Measurements from ENCODE around the gene MCFD2.

The MCFD2 gene

GRCh38 chr2:46878240-46878877 is 37.2 kb downstream of the MCFD2 start:
- Histone ChIP-seq H2AFZ (ENCODE audit: low read length) (no peak overlapping the region), H3K27ac (ENCODE audit: low read length) (no peak overlapping the region), H3K9me2 (replicated peaks; ENCODE audit: insufficient read depth, low read length) (no peaks in the 10 kb centered on the region), H3K36me3 (replicated peaks; ENCODE audit: insufficient read depth, low read length) (no peaks in the 10 kb centered on the region), H3K9me3 (replicated peaks; ENCODE audit: insufficient read depth, low read length) (no peaks in the 10 kb centered on the region), H3K4me1 (ENCODE audit: low read length) (peaks cover 10% of the 10 kb centered on the region), H3K79me2 (ENCODE audit: low read length) (no peaks in the 10 kb centered on the region), H3K4me3 (ENCODE audit: low read length) (no peak overlapping the region), H3F3A (ENCODE audit: insufficient read depth, low read length) (peaks cover 15% of the 10 kb centered on the region), H3K27me3 (replicated peaks; ENCODE audit: insufficient read depth, low read length) (peaks cover 77% of the 10 kb centered on the region), H3K9ac (ENCODE audit: low read length) (no peak overlapping the region), H3K4me2 (ENCODE audit: low read depth, low read length) (no peak overlapping the region), H4K20me1 (ENCODE audit: insufficient read depth, low read length) (peaks cover 12% of the 10 kb centered on the region)
- no peak for TF ChIP-seq CTCF (IDR thresholded peaks at IDR 0.05; ENCODE audit: low read length)
- no peak for TF ChIP-seq EZH2 (optimal IDR thresholded peaks at IDR 0.05; ENCODE audit: low read depth, low read length)
- no peak for TF ChIP-seq EZH2phosphoT487 (IDR thresholded peaks at IDR 0.05; ENCODE audit: low read length)
- DNase-seq, result no peak

- no peak for DNase-seq
- H3K9me2 ChIP-seq (replicated peaks; ENCODE audit: insufficient read depth, low read length), result no peaks in the 10 kb centered on the region
- H3K27me3 ChIP-seq (replicated peaks; ENCODE audit: insufficient read depth, low read length), result peaks cover 77% of the 10 kb centered on the region
- H3K79me2 ChIP-seq (ENCODE audit: low read length), result no peaks in the 10 kb centered on the region
- H3K27ac ChIP-seq (ENCODE audit: low read length), result no peak overlapping the region
- peaks cover 10% of the 10 kb centered on the region for H3K4me1 ChIP-seq (ENCODE audit: low read length)
- peaks cover 12% of the 10 kb centered on the region for H4K20me1 ChIP-seq (ENCODE audit: insufficient read depth, low read length)
- H3K36me3 ChIP-seq (replicated peaks; ENCODE audit: insufficient read depth, low read length), result no peaks in the 10 kb centered on the region
- no peak overlapping the region for H2AFZ ChIP-seq (ENCODE audit: low read length)
- TF ChIP-seq EZH2phosphoT487 (IDR thresholded peaks at IDR 0.05; ENCODE audit: low read length), result no peak
- no peak for TF ChIP-seq EZH2 (optimal IDR thresholded peaks at IDR 0.05; ENCODE audit: low read depth, low read length)
- no peak for TF ChIP-seq CTCF (IDR thresholded peaks at IDR 0.05; ENCODE audit: low read length)
- H3K4me2 ChIP-seq (ENCODE audit: low read depth, low read length), result no peak overlapping the region
- H3K9me3 ChIP-seq (replicated peaks; ENCODE audit: insufficient read depth, low read length), result no peaks in the 10 kb centered on the region
- no peak overlapping the region for H3K9ac ChIP-seq (ENCODE audit: low read length)
- H3F3A ChIP-seq (ENCODE audit: insufficient read depth, low read length), result peaks cover 15% of the 10 kb centered on the region
- no peak overlapping the region for H3K4me3 ChIP-seq (ENCODE audit: low read length)
Measured at GRCh38 chr2:46877619-46878113, 37.9 kb downstream of the MCFD2 start.

GRCh38 chr2:46876741-46877384 is 38.7 kb downstream of the MCFD2 start:
- no peaks in the 10 kb centered on the region for H3K9me3 ChIP-seq (replicated peaks; ENCODE audit: insufficient read depth, low read length)
- peak; percentile 46 for DNase-seq

More at GRCh38 chr2:46876741-46877384, 38.7 kb downstream of the MCFD2 start:
- Histone ChIP-seq H3K27ac (ENCODE audit: low read length) (no peak overlapping the region), H3F3A (ENCODE audit: insufficient read depth, low read length) (peaks cover 15% of the 10 kb centered on the region), H3K79me2 (ENCODE audit: low read length) (no peaks in the 10 kb centered on the region), H3K4me3 (ENCODE audit: low read length) (no peak overlapping the region), H3K27me3 (replicated peaks; ENCODE audit: insufficient read depth, low read length) (peaks cover 77% of the 10 kb centered on the region), H3K4me1 (ENCODE audit: low read length) (peaks cover 10% of the 10 kb centered on the region), H3K4me2 (ENCODE audit: low read depth, low read length) (no peak overlapping the region), H2AFZ (ENCODE audit: low read length) (no peak overlapping the region), H3K9ac (ENCODE audit: low read length) (no peak overlapping the region), H4K20me1 (ENCODE audit: insufficient read depth, low read length) (peaks cover 12% of the 10 kb centered on the region), H3K36me3 (replicated peaks; ENCODE audit: insufficient read depth, low read length) (no peaks in the 10 kb centered on the region), H3K9me2 (replicated peaks; ENCODE audit: insufficient read depth, low read length) (no peaks in the 10 kb centered on the region)
- TF ChIP-seq EZH2 (optimal IDR thresholded peaks at IDR 0.05; ENCODE audit: low read depth, low read length) (no peak), CTCF (IDR thresholded peaks at IDR 0.05; ENCODE audit: low read length) (peak; percentile 20; the same call in 1 of the 2 replicates)

Measured in MM.1S (cell line).